ENCODE results near the gene HGF.

GRCh38 chr7:81788246-81788645 lies 18.4 kb upstream of the HGF start:
- TF ChIP-seq JUN (CRISPR knock-in tag; IDR thresholded peaks at IDR 0.05) (no peak), CTCF (IDR thresholded peaks at IDR 0.05) (no peak), TEAD4 (CRISPR knock-in tag; IDR thresholded peaks at IDR 0.05) (no peak), ZNF138 (CRISPR knock-in tag; conservative IDR thresholded peaks at IDR 0.05) (no peak), NR2C2 (CRISPR knock-in tag; IDR thresholded peaks at IDR 0.05) (no peak), IRF2 (CRISPR knock-in tag; IDR thresholded peaks at IDR 0.05; ENCODE audit: borderline replicate concordance, low read depth) (no peak), SMAD3 (CRISPR knock-in tag; IDR thresholded peaks at IDR 0.05; ENCODE audit: borderline replicate concordance) (no peak), ATF3 (CRISPR knock-in tag; conservative IDR thresholded peaks at IDR 0.05) (no peak)
- TF ChIP-seq, protein P1, sequence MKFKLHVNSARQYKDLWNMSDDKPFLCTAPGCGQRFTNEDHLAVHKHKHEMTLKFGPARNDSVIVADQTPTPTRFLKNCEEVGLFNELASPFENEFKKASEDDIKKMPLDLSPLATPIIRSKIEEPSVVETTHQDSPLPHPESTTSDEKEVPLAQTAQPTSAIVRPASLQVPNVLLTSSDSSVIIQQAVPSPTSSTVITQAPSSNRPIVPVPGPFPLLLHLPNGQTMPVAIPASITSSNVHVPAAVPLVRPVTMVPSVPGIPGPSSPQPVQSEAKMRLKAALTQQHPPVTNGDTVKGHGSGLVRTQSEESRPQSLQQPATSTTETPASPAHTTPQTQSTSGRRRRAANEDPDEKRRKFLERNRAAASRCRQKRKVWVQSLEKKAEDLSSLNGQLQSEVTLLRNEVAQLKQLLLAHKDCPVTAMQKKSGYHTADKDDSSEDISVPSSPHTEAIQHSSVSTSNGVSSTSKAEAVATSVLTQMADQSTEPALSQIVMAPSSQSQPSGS (CRISPR knock-in tag; IDR thresholded peaks at IDR 0.05; ENCODE audit: borderline replicate concordance, low read depth) = no peak
